NCI-H2227 treated with DMSO at 0.1 percent for 48 hours (cell line): ENCODE measurements around the gene PSAPL1.

ENCODE experiments used
- DNase-seq: peaks from one replicate; lab custom pipeline; 2025; lab: John Stamatoyannopoulos, UW

PSAPL1 gene

DNA sequence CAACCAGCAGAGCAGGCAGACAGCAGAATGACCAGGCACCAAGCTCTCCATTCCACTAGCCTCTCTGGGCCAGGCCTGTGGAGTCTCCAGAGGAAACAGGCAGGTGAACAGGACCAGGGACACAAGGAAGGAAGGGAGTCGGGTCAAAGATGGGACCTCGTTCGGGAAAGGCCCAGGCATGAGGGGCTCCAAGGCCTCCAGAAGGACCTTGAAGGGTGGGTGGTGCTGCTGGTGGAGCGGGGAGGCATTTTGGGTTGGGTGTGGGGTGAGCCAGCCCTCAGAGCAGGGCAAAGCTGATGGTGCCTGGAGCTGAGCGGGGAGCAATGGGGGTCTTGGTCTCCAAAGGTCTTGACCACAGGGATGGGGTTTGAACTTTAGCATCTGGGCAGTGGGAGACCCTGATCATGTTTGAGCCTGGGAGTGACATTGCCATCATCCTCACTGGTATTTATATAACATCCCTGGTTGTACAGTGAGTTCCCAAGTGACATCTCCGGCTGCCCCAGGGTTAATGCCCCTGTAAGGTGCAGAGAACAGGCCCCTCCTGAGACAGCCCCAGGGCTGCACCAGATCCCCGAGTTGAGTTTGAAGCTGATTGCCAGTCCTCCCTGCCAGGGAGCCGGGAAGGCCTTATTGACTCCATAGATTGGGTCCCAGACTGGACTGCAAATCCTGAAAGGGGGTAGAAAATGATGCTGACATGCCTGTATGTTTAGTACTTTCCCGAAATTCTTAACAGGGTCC is 52.7 kb downstream of the PSAPL1 start:
- no peak for DNase-seq

DNA sequence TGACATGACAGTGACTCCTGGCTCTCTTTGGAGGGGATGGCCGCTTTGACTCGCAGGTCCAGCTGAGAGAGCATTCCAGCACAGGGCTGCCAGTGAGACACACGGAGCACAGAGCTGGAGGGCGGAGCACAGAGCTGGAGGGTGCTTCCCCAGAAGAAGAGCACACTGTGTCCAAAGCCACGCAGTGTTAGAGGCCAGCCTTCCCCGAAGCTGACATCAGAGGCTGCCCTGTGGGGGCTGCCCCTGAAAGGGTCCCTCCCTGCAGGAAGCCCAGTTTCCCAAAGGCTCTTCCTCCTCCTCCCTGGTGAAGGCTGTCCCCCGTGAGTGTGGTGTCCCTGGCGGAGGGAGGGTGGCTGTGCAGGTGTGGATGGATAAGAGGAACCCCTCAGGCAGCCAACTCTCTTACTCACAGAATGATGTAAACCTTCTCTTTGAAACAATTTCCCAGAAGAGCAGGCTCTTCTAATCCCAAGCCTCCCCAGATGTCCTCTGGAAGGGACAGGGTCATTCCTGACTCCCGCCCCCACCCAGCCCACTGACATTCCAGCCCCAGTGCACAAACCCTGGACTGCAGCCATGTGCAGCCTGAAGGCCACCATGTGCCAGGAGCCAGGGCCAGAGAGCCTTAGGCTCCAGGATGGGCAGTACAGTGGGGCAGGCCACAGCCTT is 53.4 kb downstream of the PSAPL1 start:
- no peak for DNase-seq
